Measurements from ENCODE around the gene TIMM44.

- TF ChIP-seq POLR2A (IDR thresholded peaks at IDR 0.05) (no peak), CTCF (IDR thresholded peaks at IDR 0.05) (no peak)
Measured at GRCh38 chr19:7916103-7916954, 27.1 kb downstream of the TIMM44 start.

Data from testis (tissue), 2 donors.